SK-N-SH (cell line): Measurements from ENCODE around the gene WNK2. TPM values are rescaled to one million over a fixed set of nuclear protein-coding genes. Genes with fewer than 3 reads are reported as not detected.

Experiments
- CTCF ChIA-PET: fragments of 300-600, 350-600 bp; formaldehyde crosslinking; extraction: SDS; loops from one replicate; lab custom pipeline; 2021; lab: Yijun Ruan, JAX
- POLR2A ChIA-PET: fragments of 350-600 bp; sonication (Branson Sonifier 250); formaldehyde crosslinking; extraction: SDS; loops from one replicate; lab custom pipeline; 2020; ENCODE audit warnings: antibody characterized with exemption, inconsistent platforms; lab: Yijun Ruan, JAX
- DNase-seq: peaks from one replicate; pipeline ENCODE4 v3.0.0; 2012
- H2AFZ ChIP-seq: fragments of 200-600 bp; sonication (generic); 2 replicates; pipeline ENCODE4 v1.8.1; 2016; ENCODE audit warnings: antibody characterized with exemption, mild to moderate bottlenecking, low read depth
- H3F3A ChIP-seq: fragments of 200-600 bp; sonication (generic); replicated peaks from 2 replicates; pipeline ENCODE3; 2016; ENCODE audit warnings: antibody characterized with exemption, mild to moderate bottlenecking; ENCODE audit not compliant: insufficient read depth
- H3K27ac ChIP-seq, 2 experiments: fragments of 200-500 bp in 1 of 2; fragments of 200-600 bp in 1 of 2; sonication (Bioruptor generic) in 1 of 2; sonication (generic), shearing (Covaris generic) in 1 of 2; 2 replicates each; pipeline versions ENCODE4 v1.5.1 to v1.6.1; 2014 to 2016; ENCODE audit warnings: low read depth in 2 of 2, inconsistent platforms in 1 of 2, low read length in 1 of 2, mild to moderate bottlenecking in 1 of 2, mixed read lengths in 1 of 2
- H3K27me3 ChIP-seq: fragments of 200-600 bp; sonication (generic), shearing (Covaris generic); 2 replicates; pipeline ENCODE4 v1.6.1; 2016; ENCODE audit warnings: mixed run types; ENCODE audit not compliant: insufficient read depth
- H3K36me3 ChIP-seq, 2 experiments: fragments of 200-500 bp in 1 of 2; fragments of 200-600 bp in 1 of 2; sonication (Bioruptor generic) in 1 of 2; sonication (generic) in 1 of 2; replicated peaks in 1 of 2; 2 replicates each; pipeline versions ENCODE3 to v1.5.1; 2014 to 2016; ENCODE audit warnings: low read length in 1 of 2, mild to moderate bottlenecking in 1 of 2; ENCODE audit not compliant: insufficient read depth in 2 of 2, control insufficient read depth in 1 of 2
- H3K4me1 ChIP-seq, 2 experiments: fragments of 200-500 bp in 1 of 2; fragments of 200-600 bp in 1 of 2; sonication (Bioruptor generic) in 1 of 2; sonication (generic), shearing (Covaris generic) in 1 of 2; 2 replicates each; pipeline versions ENCODE4 v1.5.1 to v1.6.1; 2014 to 2016; ENCODE audit warnings: low read depth in 1 of 2, low read length in 1 of 2, mixed run types in 1 of 2; ENCODE audit not compliant: insufficient read depth in 2 of 2, control insufficient read depth in 1 of 2
- H3K4me2 ChIP-seq: fragments of 200-600 bp; sonication (generic), shearing (Covaris generic); 2 replicates; pipeline ENCODE4 v1.6.1; 2017; ENCODE audit warnings: mixed run types
- H3K4me3 ChIP-seq, 2 experiments: fragments of 200-500 bp in 1 of 2; fragments of 200-600 bp in 1 of 2; sonication (Bioruptor generic) in 1 of 2; sonication (generic), shearing (Covaris generic) in 1 of 2; 2 replicates each; pipeline versions ENCODE4 v1.5.1 to v1.8.1; 2014 to 2016; ENCODE audit warnings: low read depth in 2 of 2, inconsistent platforms in 1 of 2, low read length in 1 of 2, mild to moderate bottlenecking in 1 of 2, mixed read lengths in 1 of 2, moderate library complexity in 1 of 2
- H3K79me2 ChIP-seq: fragments of 200-600 bp; sonication (generic); 2 replicates; pipeline ENCODE4 v1.8.1; 2017; ENCODE audit warnings: mild to moderate bottlenecking; ENCODE audit not compliant: insufficient read depth
- H3K9ac ChIP-seq: fragments of 200-600 bp; sonication (generic); 2 replicates; pipeline ENCODE4 v1.6.1; 2017; ENCODE audit warnings: mixed run types
- H3K9me2 ChIP-seq: fragments of 200-600 bp; sonication (generic); 2 replicates; pipeline ENCODE4 v1.6.1; 2017; ENCODE audit warnings: mixed run types
- H3K9me3 ChIP-seq: fragments of 200-600 bp; sonication (generic); 2 replicates; pipeline ENCODE4 v1.6.1; 2017; ENCODE audit warnings: mixed run types, mild to moderate bottlenecking, moderate library complexity
- H4K20me1 ChIP-seq: fragments of 200-600 bp; sonication (generic); 2 replicates; pipeline ENCODE4 v1.6.1; 2017; ENCODE audit warnings: mild to moderate bottlenecking, mixed run types; ENCODE audit not compliant: insufficient read depth
- CHD2 ChIP-seq: fragments of 150-350 bp; IDR thresholded peaks from 2 replicates; pipeline ENCODE4 v1.6.1; 2018; ENCODE audit warnings: low read length; ENCODE audit not compliant: partially characterized antibody
- ELF1 ChIP-seq: IDR thresholded peaks from 2 replicates; pipeline ENCODE4 v1.4.0; 2012
- EZH2phosphoT487 ChIP-seq: fragments of 200-600 bp; sonication (generic); IDR thresholded peaks from 2 replicates; pipeline ENCODE4 v1.6.1; 2017; ENCODE audit warnings: low read depth, mixed run types, mild to moderate bottlenecking, antibody characterized with exemption, moderate library complexity, borderline replicate concordance
- FOSL2 ChIP-seq: IDR thresholded peaks from 2 replicates; pipeline ENCODE4 v1.4.0; 2012; ENCODE audit warnings: low read depth, mild to moderate bottlenecking, moderate library complexity, borderline replicate concordance
- FOXJ3 ChIP-seq: sonication (generic); formaldehyde crosslinking; IDR thresholded peaks from 2 replicates; pipeline ENCODE4 v1.5.1; 2020; ENCODE audit warnings: mild to moderate bottlenecking, missing genetic modification reagents
- FOXM1 ChIP-seq: IDR thresholded peaks from 2 replicates; pipeline ENCODE4 v1.4.0; 2012; ENCODE audit warnings: low read depth, mild to moderate bottlenecking
- JUND ChIP-seq: IDR thresholded peaks from 2 replicates; pipeline ENCODE4 v1.4.0; 2012
- MEF2A ChIP-seq: IDR thresholded peaks from 2 replicates; pipeline ENCODE4 v1.4.0; 2012; ENCODE audit warnings: low read depth, borderline replicate concordance
- MXI1 ChIP-seq: IDR thresholded peaks from 2 replicates; pipeline ENCODE4 v1.6.1; 2012; ENCODE audit warnings: mild to moderate bottlenecking, low read depth, low read length, improper control_type of control experiment
- NFIC ChIP-seq: IDR thresholded peaks from 2 replicates; pipeline ENCODE4 v1.4.0; 2012; ENCODE audit warnings: borderline replicate concordance
- NRF1 ChIP-seq: IDR thresholded peaks from 2 replicates; pipeline ENCODE4 v1.6.1; 2012; ENCODE audit warnings: low read depth, mild to moderate bottlenecking, low read length
- RAD21 ChIP-seq: IDR thresholded peaks from 2 replicates; pipeline ENCODE4 v1.6.1; 2012; ENCODE audit warnings: mild to moderate bottlenecking, low read length
- RCOR1 ChIP-seq: fragments of 150-350 bp; IDR thresholded peaks from 2 replicates; pipeline ENCODE4 v1.6.1; 2017; ENCODE audit warnings: antibody characterized with exemption, low read length
- RFX5 ChIP-seq: IDR thresholded peaks from 2 replicates; pipeline ENCODE4 v1.6.1; 2012; ENCODE audit warnings: mild to moderate bottlenecking, improper control_type of control experiment, low read length
- RXRA ChIP-seq: IDR thresholded peaks from 2 replicates; pipeline ENCODE4 v1.4.0; 2012; ENCODE audit warnings: low read depth, mild to moderate bottlenecking, borderline replicate concordance
- SIN3A ChIP-seq: IDR thresholded peaks from 2 replicates; pipeline ENCODE4 v1.6.1; 2012; ENCODE audit warnings: low read depth, mild to moderate bottlenecking, low read length, moderate library complexity, borderline replicate concordance
- SMC3 ChIP-seq: IDR thresholded peaks from 2 replicates; pipeline ENCODE4 v1.6.1; 2012; ENCODE audit warnings: low read depth, low read length, improper control_type of control experiment
- TCF12 ChIP-seq: IDR thresholded peaks from 2 replicates; pipeline ENCODE4 v1.4.0; 2012
- TEAD4 ChIP-seq: IDR thresholded peaks from 2 replicates; pipeline ENCODE4 v1.4.0; 2012; ENCODE audit warnings: mild to moderate bottlenecking, borderline replicate concordance; ENCODE audit not compliant: insufficient read depth
- YY1 ChIP-seq: IDR thresholded peaks from 2 replicates; pipeline ENCODE4 v1.4.0; 2012; ENCODE audit warnings: low read depth, mild to moderate bottlenecking
- WGBS: methylation state at CpG from one replicate; pipeline ENCODE4 v1.1.6; 2017; ENCODE audit warnings: low lambda C conversion rate; 5-methylcytosine and 5-hydroxymethylcytosine counted together
- polyA plus RNA-seq, 3 experiments: library from polyadenylated mRNA; depleted of rRNA; stranded (reverse); fragments of >200 nt; gene quantifications; 2 replicates each; pipeline ENCODE4 v1.2.3, GENCODE V29; 2012
- TF ChIP-seq, protein P1 (sequence below): fragments of 150-350 bp; IDR thresholded peaks from 2 replicates; pipeline ENCODE4 v1.6.1; 2017; ENCODE audit warnings: antibody characterized with exemption, low read length, low read depth, borderline replicate concordance
- TF ChIP-seq, protein P2 (sequence below): IDR thresholded peaks from 2 replicates; pipeline ENCODE4; 2012
- TF ChIP-seq, protein P3 (sequence below): fragments of 200-600 bp; sonication (generic); IDR thresholded peaks from 2 replicates; pipeline ENCODE4 v1.6.1; 2017; ENCODE audit warnings: antibody characterized with exemption, mild to moderate bottlenecking, moderate library complexity
- TF ChIP-seq, protein P4 (sequence below): IDR thresholded peaks from 2 replicates; pipeline ENCODE4 v1.4.0; 2012; ENCODE audit warnings: low read depth, borderline replicate concordance

The WNK2 gene
- polyA plus RNA-seq, 1 of the 3 experiments (the other 2 are of a cell fraction): 0.12 TPM

DNA sequence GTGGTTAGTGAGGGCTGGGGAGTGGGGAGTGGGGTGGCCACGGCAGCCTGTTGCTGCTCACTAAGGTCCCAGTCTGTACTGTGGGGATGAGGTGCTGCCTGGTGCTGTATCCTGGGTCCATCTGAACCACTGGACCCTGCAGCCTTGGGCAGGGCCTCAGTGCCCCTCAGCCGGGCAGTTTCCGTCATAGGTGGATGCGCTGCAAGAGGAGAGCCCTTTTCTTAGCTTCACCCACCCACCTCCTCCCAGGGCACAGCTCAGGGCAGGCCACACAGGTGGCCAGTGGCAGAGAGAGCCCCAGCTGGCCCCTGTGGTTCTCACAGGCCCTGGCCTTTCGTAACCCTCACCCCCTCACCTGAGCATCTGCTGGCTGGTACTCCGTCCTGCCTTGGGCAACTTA is 46.2 kb downstream of the WNK2 start:
- Histone ChIP-seq H4K20me1 (no peaks in the 10 kb centered on the region), H3K9me3 (no peaks in the 10 kb centered on the region), H3K27ac (peak overlapping the region in 1 of 2 experiments; percentile 78; a peak in 1 of 4 replicates), H3K4me1 (peaks cover 0 to 41% of the 10 kb centered on the region in 2 experiments; a peak in 1 of 4 replicates), H3K9me2 (no peaks in the 10 kb centered on the region), H3K4me2 (no peak overlapping the region), H2AFZ (no peak overlapping the region), H3K4me3 (no peak overlapping the region), H3F3A (no peaks in the 10 kb centered on the region), H3K79me2 (no peaks in the 10 kb centered on the region), H3K36me3 (no peaks in the 10 kb centered on the region), H3K27me3 (no peaks in the 10 kb centered on the region), H3K9ac (no peak overlapping the region)
- ChIA-PET POLR2A (no interaction called here), CTCF (interaction anchor here (2.3 kb wide), 1 partner anchor 122 kb away, joined by 7 read pairs; no protein-coding TSS in a partner anchor)
- DNase-seq: no peak
- 76% methylated on average over 2 of the region's 6 CpGs for WGBS
- TF ChIP-seq YY1: no peak
- no peak for TF ChIP-seq NRF1
- no peak for TF ChIP-seq RXRA
- no peak for TF ChIP-seq MXI1
- TF ChIP-seq EZH2phosphoT487: no peak
- no peak for TF ChIP-seq RAD21
- TF ChIP-seq SMC3: no peak
- no peak for TF ChIP-seq CHD2
- TF ChIP-seq MEF2A: no peak
- no peak for TF ChIP-seq FOXM1
- TF ChIP-seq FOSL2: no peak
- TF ChIP-seq JUND: no peak
- TF ChIP-seq, protein P1, sequence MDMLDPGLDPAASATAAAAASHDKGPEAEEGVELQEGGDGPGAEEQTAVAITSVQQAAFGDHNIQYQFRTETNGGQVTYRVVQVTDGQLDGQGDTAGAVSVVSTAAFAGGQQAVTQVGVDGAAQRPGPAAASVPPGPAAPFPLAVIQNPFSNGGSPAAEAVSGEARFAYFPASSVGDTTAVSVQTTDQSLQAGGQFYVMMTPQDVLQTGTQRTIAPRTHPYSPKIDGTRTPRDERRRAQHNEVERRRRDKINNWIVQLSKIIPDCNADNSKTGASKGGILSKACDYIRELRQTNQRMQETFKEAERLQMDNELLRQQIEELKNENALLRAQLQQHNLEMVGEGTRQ: no peak
- TF ChIP-seq TCF12: no peak
- TF ChIP-seq, protein P2, sequence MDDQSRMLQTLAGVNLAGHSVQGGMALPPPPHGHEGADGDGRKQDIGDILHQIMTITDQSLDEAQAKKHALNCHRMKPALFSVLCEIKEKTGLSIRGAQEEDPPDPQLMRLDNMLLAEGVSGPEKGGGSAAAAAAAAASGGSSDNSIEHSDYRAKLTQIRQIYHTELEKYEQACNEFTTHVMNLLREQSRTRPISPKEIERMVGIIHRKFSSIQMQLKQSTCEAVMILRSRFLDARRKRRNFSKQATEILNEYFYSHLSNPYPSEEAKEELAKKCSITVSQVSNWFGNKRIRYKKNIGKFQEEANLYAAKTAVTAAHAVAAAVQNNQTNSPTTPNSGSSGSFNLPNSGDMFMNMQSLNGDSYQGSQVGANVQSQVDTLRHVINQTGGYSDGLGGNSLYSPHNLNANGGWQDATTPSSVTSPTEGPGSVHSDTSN: no peak
- no peak for TF ChIP-seq ELF1
- no peak for TF ChIP-seq FOXJ3 (CRISPR knock-in tag)

DNA sequence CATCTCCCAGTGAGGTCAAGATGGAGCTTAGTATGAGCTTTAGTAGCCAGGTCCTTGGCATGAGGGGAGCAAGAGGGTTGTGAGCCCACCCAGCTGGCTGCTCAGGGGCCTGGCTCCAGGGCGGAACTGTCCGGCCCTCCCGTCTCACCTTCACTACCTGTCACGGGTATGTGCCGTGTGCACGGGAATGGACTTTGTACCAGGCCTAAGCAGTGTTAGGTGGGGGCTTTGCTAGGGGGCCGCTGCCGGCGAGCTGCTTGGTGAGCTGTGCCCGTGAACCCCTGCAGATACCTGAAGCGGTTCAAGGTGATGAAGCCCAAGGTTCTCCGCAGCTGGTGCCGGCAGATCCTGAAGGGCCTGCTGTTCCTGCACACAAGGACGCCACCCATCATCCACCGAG is 46.7 kb downstream of the WNK2 start:
- H4K20me1 ChIP-seq: no peaks in the 10 kb centered on the region
- no peaks in the 10 kb centered on the region for H3K36me3 ChIP-seq
- POLR2A ChIA-PET: no interaction called here
- no peaks in the 10 kb centered on the region for H3K9me3 ChIP-seq
- H3F3A ChIP-seq: no peaks in the 10 kb centered on the region
- no peak overlapping the region for H3K4me3 ChIP-seq
- H3K4me1 ChIP-seq: peaks cover 0 to 45% of the 10 kb centered on the region in 2 experiments; a peak in 1 of 4 replicates
- H2AFZ ChIP-seq: no peak overlapping the region
- H3K4me2 ChIP-seq: no peak overlapping the region
- no peak overlapping the region for H3K9ac ChIP-seq
- WGBS: 84% methylated on average over 14 of the region's 15 CpGs
- no peaks in the 10 kb centered on the region for H3K79me2 ChIP-seq
- no peak for DNase-seq
- H3K9me2 ChIP-seq: no peaks in the 10 kb centered on the region
- CTCF ChIA-PET: interaction anchor here (0.9 to 2.3 kb wide), 2 partner anchors 11 to 122 kb away, joined by 3 to 7 read pairs; no protein-coding TSS in a partner anchor
- peak overlapping the region in 1 of 2 experiments; percentile 78; a peak in 2 of 4 replicates for H3K27ac ChIP-seq
- H3K27me3 ChIP-seq: no peaks in the 10 kb centered on the region
- TF ChIP-seq, protein P3, sequence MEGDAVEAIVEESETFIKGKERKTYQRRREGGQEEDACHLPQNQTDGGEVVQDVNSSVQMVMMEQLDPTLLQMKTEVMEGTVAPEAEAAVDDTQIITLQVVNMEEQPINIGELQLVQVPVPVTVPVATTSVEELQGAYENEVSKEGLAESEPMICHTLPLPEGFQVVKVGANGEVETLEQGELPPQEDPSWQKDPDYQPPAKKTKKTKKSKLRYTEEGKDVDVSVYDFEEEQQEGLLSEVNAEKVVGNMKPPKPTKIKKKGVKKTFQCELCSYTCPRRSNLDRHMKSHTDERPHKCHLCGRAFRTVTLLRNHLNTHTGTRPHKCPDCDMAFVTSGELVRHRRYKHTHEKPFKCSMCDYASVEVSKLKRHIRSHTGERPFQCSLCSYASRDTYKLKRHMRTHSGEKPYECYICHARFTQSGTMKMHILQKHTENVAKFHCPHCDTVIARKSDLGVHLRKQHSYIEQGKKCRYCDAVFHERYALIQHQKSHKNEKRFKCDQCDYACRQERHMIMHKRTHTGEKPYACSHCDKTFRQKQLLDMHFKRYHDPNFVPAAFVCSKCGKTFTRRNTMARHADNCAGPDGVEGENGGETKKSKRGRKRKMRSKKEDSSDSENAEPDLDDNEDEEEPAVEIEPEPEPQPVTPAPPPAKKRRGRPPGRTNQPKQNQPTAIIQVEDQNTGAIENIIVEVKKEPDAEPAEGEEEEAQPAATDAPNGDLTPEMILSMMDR: no peak
- TF ChIP-seq RFX5: no peak
- TF ChIP-seq FOSL2: no peak
- TF ChIP-seq SMC3: no peak
- TF ChIP-seq NFIC: no peak
- TF ChIP-seq, protein P4, sequence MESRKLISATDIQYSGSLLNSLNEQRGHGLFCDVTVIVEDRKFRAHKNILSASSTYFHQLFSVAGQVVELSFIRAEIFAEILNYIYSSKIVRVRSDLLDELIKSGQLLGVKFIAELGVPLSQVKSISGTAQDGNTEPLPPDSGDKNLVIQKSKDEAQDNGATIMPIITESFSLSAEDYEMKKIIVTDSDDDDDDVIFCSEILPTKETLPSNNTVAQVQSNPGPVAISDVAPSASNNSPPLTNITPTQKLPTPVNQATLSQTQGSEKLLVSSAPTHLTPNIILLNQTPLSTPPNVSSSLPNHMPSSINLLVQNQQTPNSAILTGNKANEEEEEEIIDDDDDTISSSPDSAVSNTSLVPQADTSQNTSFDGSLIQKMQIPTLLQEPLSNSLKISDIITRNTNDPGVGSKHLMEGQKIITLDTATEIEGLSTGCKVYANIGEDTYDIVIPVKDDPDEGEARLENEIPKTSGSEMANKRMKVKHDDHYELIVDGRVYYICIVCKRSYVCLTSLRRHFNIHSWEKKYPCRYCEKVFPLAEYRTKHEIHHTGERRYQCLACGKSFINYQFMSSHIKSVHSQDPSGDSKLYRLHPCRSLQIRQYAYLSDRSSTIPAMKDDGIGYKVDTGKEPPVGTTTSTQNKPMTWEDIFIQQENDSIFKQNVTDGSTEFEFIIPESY: no peak
- TF ChIP-seq JUND: no peak
- no peak for TF ChIP-seq YY1
- TF ChIP-seq EZH2phosphoT487: no peak
- TF ChIP-seq FOXM1: no peak
- TF ChIP-seq SIN3A: no peak
- no peak for TF ChIP-seq RCOR1
- no peak for TF ChIP-seq TCF12
- no peak for TF ChIP-seq RAD21
- TF ChIP-seq TEAD4: no peak
- no peak for TF ChIP-seq FOXJ3 (CRISPR knock-in tag)
